ENCODE data around the gene ZNF236.
"Not testable (repeated sequence)": the region's sequence is repeated elsewhere in the genome, so short reads cannot be mapped to it uniquely, and the experiment has no call there.

The ZNF236 gene

GRCh38 chr18:76914314-76914713 is 92.0 kb downstream of the ZNF236 start:
- DNase-seq, result no peak

GRCh38 chr18:76914796-76915195 is 92.4 kb downstream of the ZNF236 start:
- no peak for DNase-seq

- DNase-seq, result no peak
Observed at GRCh38 chr18:76915456-76915855, 93.1 kb downstream of the ZNF236 start.

- DNase-seq, result no peak
Observed at GRCh38 chr18:76920974-76921373, 98.6 kb downstream of the ZNF236 start.

- DNase-seq, result peak; percentile 56
Observed at GRCh38 chr18:76922107-76922506, 99.8 kb downstream of the ZNF236 start.

- DNase-seq, result no peak
Observed at GRCh38 chr18:76923485-76924085, 101.2 kb downstream of the ZNF236 start.

GRCh38 chr18:76925501-76925900 is 103.1 kb downstream of the ZNF236 start:
- no peak for DNase-seq

GRCh38 chr18:76927223-76927725 is 104.9 kb downstream of the ZNF236 start:
- peak; percentile 56 for DNase-seq

- DNase-seq, result no peak
Observed at GRCh38 chr18:76928179-76928868, 106.0 kb downstream of the ZNF236 start.

- DNase-seq, result no peak
Observed at GRCh38 chr18:76931171-76931570, 108.8 kb downstream of the ZNF236 start.

GRCh38 chr18:76932026-76932819 is 109.9 kb downstream of the ZNF236 start:
- peak; percentile 75 for DNase-seq

GRCh38 chr18:76935722-76936337 is 113.5 kb downstream of the ZNF236 start:
- no peak for DNase-seq

GRCh38 chr18:76936877-76937276 is 114.5 kb downstream of the ZNF236 start:
- DNase-seq, result no peak

GRCh38 chr18:76937597-76937996 is 115.2 kb downstream of the ZNF236 start:
- no peak for DNase-seq

GRCh38 chr18:76938619-76939018 is 116.3 kb downstream of the ZNF236 start:
- no peak for DNase-seq

- no peak for DNase-seq
Observed at GRCh38 chr18:76941284-76941683, 118.9 kb downstream of the ZNF236 start.

- DNase-seq, result no peak
Observed at GRCh38 chr18:76943542-76944339, 121.4 kb downstream of the ZNF236 start.

- not testable (repeated sequence) for DNase-seq
Observed at GRCh38 chr18:76944346-76944745, 122.0 kb downstream of the ZNF236 start.

- DNase-seq, result no peak
Observed at GRCh38 chr18:76948345-76948744, 126.0 kb downstream of the ZNF236 start.

- DNase-seq, result no peak
Observed at GRCh38 chr18:76951456-76952247, 129.3 kb downstream of the ZNF236 start.

- no peak for DNase-seq
Observed at GRCh38 chr18:76952747-76953146, 130.4 kb downstream of the ZNF236 start.

GRCh38 chr18:76953156-76953555 is 130.8 kb downstream of the ZNF236 start:
- DNase-seq, result no peak

Measured in femur (tissue), 1 donor.